ENCODE data around the gene SLC18A3. TPM values are rescaled to one million over a fixed set of nuclear protein-coding genes. Genes with fewer than 3 reads are reported as not detected.

SLC18A3 gene
- total RNA-seq, 1 experiment from 2014 or later, result not detected

- no peak for TF ChIP-seq CTCF (conservative IDR thresholded peaks at IDR 0.05)
- no peak overlapping the region; a peak in 1 of 5 replicates for H3K4me3 Mint-ChIP-seq
- H2BK5ac ChIP-seq (ENCODE audit: insufficient read length, low read length), result no peak overlapping the region
- H4K20me1 ChIP-seq (ENCODE audit: control insufficient read depth, insufficient read depth, insufficient read length), result no peaks in the 10 kb centered on the region
- H2BK12ac ChIP-seq (ENCODE audit: insufficient read length, low read depth, low read length), result no peak overlapping the region
- H3K9me3 ChIP-seq (ENCODE audit: control insufficient read depth, low read depth, low read length), result no peaks in the 10 kb centered on the region
- H3K79me1 ChIP-seq (ENCODE audit: insufficient read depth, low read depth, low read length, poor library complexity, severe bottlenecking), result no peaks in the 10 kb centered on the region
- no peak overlapping the region for H3K18ac ChIP-seq (ENCODE audit: insufficient read length, low read depth, low read length)
- peaks cover 37% of the 10 kb centered on the region for H3K27me3 Mint-ChIP-seq (ENCODE audit: low read depth)
- whole genome bisulfite sequencing (ENCODE audit: extremely low coverage, insufficient read length, low lambda C conversion rate), result no CpG with 5 or more reads among the region's 7 CpGs
- no peaks in the 10 kb centered on the region; the same call in 1 of the 2 replicates for H3K27me3 ChIP-seq (ENCODE audit: insufficient read depth, low read length)
- no peak overlapping the region for H2BK20ac ChIP-seq (ENCODE audit: low read depth, low read length, poor library complexity, severe bottlenecking)
- no peak overlapping the region for H3K4me2 ChIP-seq (ENCODE audit: insufficient read depth, insufficient read length, low read length)
- H3K23ac ChIP-seq (ENCODE audit: insufficient read length, low read depth, low read length), result no peak overlapping the region
- no peak overlapping the region for H3K14ac ChIP-seq (ENCODE audit: insufficient read depth, low read length)
- no peak overlapping the region for H3T11ph ChIP-seq (ENCODE audit: low read length)
- 0 out of 4 replicates have a peak, but pooled peaks cover 0 to 2% of the 10 kb centered on the region in 2 experiments for H3K4me1 Mint-ChIP-seq
- H3K27ac ChIP-seq (ENCODE audit: insufficient read length, low read depth, low read length), result no peak overlapping the region
- peak overlapping the region in 1 of 3 experiments; percentile 39; a peak in 1 of 7 replicates for H3K27ac Mint-ChIP-seq
- H3K56ac ChIP-seq (ENCODE audit: insufficient read length, low read depth, low read length), result no peak overlapping the region
- H2BK120ac ChIP-seq (ENCODE audit: low read depth, low read length, poor library complexity, severe bottlenecking), result no peak overlapping the region
- no peaks in the 10 kb centered on the region for H3K23me2 ChIP-seq (ENCODE audit: insufficient read length, low read depth, low read length, poor library complexity, severe bottlenecking)
- H3K79me2 ChIP-seq (ENCODE audit: insufficient read depth, low read length), result no peaks in the 10 kb centered on the region
- H2BK15ac ChIP-seq (ENCODE audit: low read depth, low read length), result no peak overlapping the region
- H3K9ac ChIP-seq (ENCODE audit: extremely low read depth, insufficient read length, low read length), result no peak overlapping the region
- H3K36me3 Mint-ChIP-seq (ENCODE audit: insufficient read depth in 1 of 3, low read depth in 3 of 3), result no peaks in the 10 kb centered on the region
- no peak overlapping the region for H4K91ac ChIP-seq (ENCODE audit: insufficient read length, low read depth, low read length)
- H3K4ac ChIP-seq (ENCODE audit: low read depth, low read length), result no peak overlapping the region
- H4K8ac ChIP-seq (replicated peaks; ENCODE audit: insufficient read length, low read depth, low read length), result no peak overlapping the region
- H4K5ac ChIP-seq (ENCODE audit: insufficient read length, low read depth, low read length), result no peak overlapping the region
- no peak for DNase-seq
- no peak overlapping the region for H2AFZ ChIP-seq (ENCODE audit: low read length)
- no peaks in the 10 kb centered on the region for H3K4me1 ChIP-seq (ENCODE audit: insufficient read depth, low read length)
- no peak overlapping the region for H2AK5ac ChIP-seq (ENCODE audit: insufficient read length, low read length)
- no peaks in the 10 kb centered on the region for H3K9me3 Mint-ChIP-seq
These were observed 16.9 kb downstream of the SLC18A3 start for GRCh38 chr10:49627038-49627437.

All from H9 (cell line).